Measurements from ENCODE around the gene TRMT44.

GRCh38 chr4:8412288-8412687 is 28.3 kb upstream of the TRMT44 start:
- TF ChIP-seq POLR2A (IDR thresholded peaks at IDR 0.05), result no peak
- TF ChIP-seq CTCF (IDR thresholded peaks at IDR 0.05), result no peak
- TF ChIP-seq POLR2AphosphoS5 (IDR thresholded peaks at IDR 0.05), result no peak

All from prostate gland (tissue), 2 donors.